HG03196 (cell line): ENCODE results near the gene SLC4A1.

Experiments used
- ATAC-seq: cut with Tn5 transposase; IDR thresholded peaks from one replicate; pipeline ENCODE4 v1.9.1; 2021; ENCODE audit not compliant: unreplicated experiment

SLC4A1 gene

GRCh38 chr17:44284024-44284400 is 16.1 kb upstream of the SLC4A1 start:
- no peak for ATAC-seq

GRCh38 chr17:44283344-44284023 is 15.5 kb upstream of the SLC4A1 start:
- no peak for ATAC-seq

GRCh38 chr17:44282264-44282663 is 14.3 kb upstream of the SLC4A1 start:
- ATAC-seq, result no peak

- no peak for ATAC-seq
Observed at GRCh38 chr17:44281570-44281969, 13.6 kb upstream of the SLC4A1 start.

GRCh38 chr17:44280392-44280937 is 12.5 kb upstream of the SLC4A1 start:
- no peak for ATAC-seq

GRCh38 chr17:44279666-44280391 is 11.9 kb upstream of the SLC4A1 start:
- ATAC-seq, result peak; percentile 85

GRCh38 chr17:44279346-44279665 is 11.4 kb upstream of the SLC4A1 start:
- no peak for ATAC-seq

GRCh38 chr17:44277976-44278375 is 10.0 kb upstream of the SLC4A1 start:
- ATAC-seq, result no peak

- no peak for ATAC-seq
Observed at GRCh38 chr17:44273607-44274006, 5.7 kb upstream of the SLC4A1 start.

GRCh38 chr17:44272954-44273353 is 5.0 kb upstream of the SLC4A1 start:
- ATAC-seq, result no peak

- no peak for ATAC-seq
Observed at GRCh38 chr17:44272321-44272951, 4.5 kb upstream of the SLC4A1 start.

- no peak for ATAC-seq
Observed at GRCh38 chr17:44269535-44270240, 1.8 kb upstream of the SLC4A1 start.

- ATAC-seq, result no peak
Observed at GRCh38 chr17:44268709-44269534, 987 bp upstream of the SLC4A1 start.

GRCh38 chr17:44267165-44267455 is 825 bp downstream of the SLC4A1 start:
- no peak for ATAC-seq

GRCh38 chr17:44266402-44267164 is 1.4 kb downstream of the SLC4A1 start:
- no peak for ATAC-seq

GRCh38 chr17:44263345-44263902 is 4.5 kb downstream of the SLC4A1 start:
- no peak for ATAC-seq

- ATAC-seq, result no peak
Observed at GRCh38 chr17:44262654-44263225, 5.2 kb downstream of the SLC4A1 start.

- ATAC-seq, result no peak
Observed at GRCh38 chr17:44260296-44260695, 7.6 kb downstream of the SLC4A1 start.

GRCh38 chr17:44258811-44259351 is 9.1 kb downstream of the SLC4A1 start:
- ATAC-seq, result no peak
